ENCODE data around the gene PDE3A. TPM values are rescaled to one million over a fixed set of nuclear protein-coding genes. Genes with fewer than 3 reads are reported as not detected.

Gene PDE3A
- total and polyA plus RNA-seq, 7 donors = 6.6 to 90.0 (median 56.8) TPM

DNA sequence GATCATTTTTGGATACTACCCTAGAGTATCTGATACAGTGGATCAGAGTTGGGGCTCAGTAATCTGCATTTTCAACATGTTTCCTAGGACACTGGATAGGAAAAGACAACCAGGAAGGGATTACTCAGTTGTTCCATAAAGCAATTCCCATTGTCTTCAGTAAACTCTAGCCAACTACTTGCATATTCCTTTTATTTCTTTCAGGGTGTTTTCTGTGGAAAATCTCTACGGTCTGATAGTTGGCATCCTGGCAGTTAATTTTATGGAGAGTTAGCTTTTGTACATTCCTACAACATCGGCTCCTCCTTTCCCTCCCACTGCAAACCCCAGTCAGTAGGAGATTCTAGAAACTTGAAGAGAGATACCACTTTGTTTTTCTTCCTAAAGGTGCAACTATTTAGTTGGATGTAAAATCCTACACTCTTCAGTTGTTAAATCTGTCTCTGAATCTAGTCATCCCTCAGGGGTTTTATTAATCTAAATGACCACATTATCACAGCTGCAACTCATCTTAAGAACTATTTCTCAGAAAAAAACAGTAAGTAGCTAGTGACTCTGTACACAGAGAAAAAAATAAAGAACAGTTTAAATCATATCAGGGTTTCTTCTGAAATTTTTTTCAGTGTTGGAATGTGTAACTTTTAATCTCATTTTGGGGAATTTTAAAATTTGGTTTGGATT, 103.9 kb downstream of the PDE3A start:
- Histone ChIP-seq H3K9me3 (no peaks in the 10 kb centered on the region), H3K27me3 (no peaks in the 10 kb centered on the region), H3K27ac (peak overlapping the region; percentile 20 to 48 (median 31)), H3K36me3 (no peaks in the 10 kb centered on the region), H3K4me3 (no peak overlapping the region), H3K4me1 (peaks cover 0 to 58% (median 32%) of the 10 kb centered on the region in 4 donors)
- WGBS, 2 donors = 34 to 59% methylated on average over 2 of the region's 2 CpGs
- peak in 1 of 4 donors; percentile 20 for TF ChIP-seq POLR2AphosphoS5 (IDR thresholded peaks at IDR 0.05)
- TF ChIP-seq POLR2A (IDR thresholded peaks at IDR 0.05) = no peak
- TF ChIP-seq, protein P1, sequence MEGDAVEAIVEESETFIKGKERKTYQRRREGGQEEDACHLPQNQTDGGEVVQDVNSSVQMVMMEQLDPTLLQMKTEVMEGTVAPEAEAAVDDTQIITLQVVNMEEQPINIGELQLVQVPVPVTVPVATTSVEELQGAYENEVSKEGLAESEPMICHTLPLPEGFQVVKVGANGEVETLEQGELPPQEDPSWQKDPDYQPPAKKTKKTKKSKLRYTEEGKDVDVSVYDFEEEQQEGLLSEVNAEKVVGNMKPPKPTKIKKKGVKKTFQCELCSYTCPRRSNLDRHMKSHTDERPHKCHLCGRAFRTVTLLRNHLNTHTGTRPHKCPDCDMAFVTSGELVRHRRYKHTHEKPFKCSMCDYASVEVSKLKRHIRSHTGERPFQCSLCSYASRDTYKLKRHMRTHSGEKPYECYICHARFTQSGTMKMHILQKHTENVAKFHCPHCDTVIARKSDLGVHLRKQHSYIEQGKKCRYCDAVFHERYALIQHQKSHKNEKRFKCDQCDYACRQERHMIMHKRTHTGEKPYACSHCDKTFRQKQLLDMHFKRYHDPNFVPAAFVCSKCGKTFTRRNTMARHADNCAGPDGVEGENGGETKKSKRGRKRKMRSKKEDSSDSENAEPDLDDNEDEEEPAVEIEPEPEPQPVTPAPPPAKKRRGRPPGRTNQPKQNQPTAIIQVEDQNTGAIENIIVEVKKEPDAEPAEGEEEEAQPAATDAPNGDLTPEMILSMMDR (IDR thresholded peaks at IDR 0.05) = no peak
- TF ChIP-seq EP300 (IDR thresholded peaks at IDR 0.05) = no peak
- DNase-seq = no peak
- intact Hi-C loops (cut with DNase I) = no loop called here

DNA sequence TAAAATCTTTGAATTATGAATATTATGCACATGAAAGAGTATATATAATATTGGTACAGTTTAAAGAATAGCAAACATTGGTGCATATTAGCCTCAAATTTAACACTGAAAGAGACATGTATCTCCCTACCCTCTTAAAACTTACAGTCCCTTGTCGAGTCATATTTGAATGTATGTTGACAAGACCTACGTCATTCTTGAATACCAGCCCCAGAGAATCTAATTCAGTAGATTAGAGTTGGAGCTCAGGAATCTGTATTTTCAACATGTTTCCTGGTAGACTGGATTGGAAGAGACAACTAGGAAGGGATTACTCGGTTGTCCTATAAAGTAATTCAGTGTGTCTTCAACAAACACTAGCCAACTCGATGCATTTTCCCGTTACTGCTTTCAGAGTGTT, 104.8 kb downstream of the PDE3A start:
- Histone ChIP-seq H3K27me3 (no peaks in the 10 kb centered on the region), H3K9me3 (no peaks in the 10 kb centered on the region), H3K36me3 (no peaks in the 10 kb centered on the region), H3K4me3 (no peak overlapping the region), H3K27ac (peak overlapping the region in 2 of 4 donors; percentile 3 to 40), H3K4me1 (peaks cover 0 to 63% (median 34%) of the 10 kb centered on the region in 4 donors)
- WGBS, 2 donors = 91 to 93% methylated on average over 5 of the region's 5 CpGs
- no peak for DNase-seq
- intact Hi-C loops (cut with DNase I) = no loop called here
- TF ChIP-seq EP300 (IDR thresholded peaks at IDR 0.05) = no peak
- no peak for TF ChIP-seq POLR2AphosphoS5 (IDR thresholded peaks at IDR 0.05)
- TF ChIP-seq POLR2A (IDR thresholded peaks at IDR 0.05) = no peak
- TF ChIP-seq, protein P1 (IDR thresholded peaks at IDR 0.05) = no peak

DNA sequence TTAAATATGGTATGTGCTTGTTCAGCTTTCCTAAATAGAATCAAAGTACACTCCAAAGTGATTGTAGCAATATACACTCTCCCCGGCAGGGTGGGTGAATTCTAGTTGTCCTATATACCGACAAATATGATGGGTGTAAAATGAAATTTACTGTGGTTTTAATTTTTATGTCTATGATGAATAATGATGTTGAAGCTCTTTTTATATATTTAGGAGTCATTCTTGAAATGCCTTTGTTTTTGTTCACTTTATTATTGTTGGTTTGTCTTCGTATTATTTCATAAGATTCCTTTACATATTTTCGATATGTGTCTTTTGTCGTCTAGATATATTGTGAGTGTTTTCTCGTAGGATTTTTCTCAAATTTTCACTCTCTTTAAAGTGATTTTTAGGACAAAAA, 105.7 kb downstream of the PDE3A start:
- WGBS, 2 donors = 96 to 97% methylated on average over 6 of the region's 6 CpGs
- H3K4me1 ChIP-seq = peaks cover 0 to 62% (median 29%) of the 10 kb centered on the region in 4 donors
- H3K27ac ChIP-seq = peak overlapping the region in 2 of 4 donors; percentile 9 to 14

DNA sequence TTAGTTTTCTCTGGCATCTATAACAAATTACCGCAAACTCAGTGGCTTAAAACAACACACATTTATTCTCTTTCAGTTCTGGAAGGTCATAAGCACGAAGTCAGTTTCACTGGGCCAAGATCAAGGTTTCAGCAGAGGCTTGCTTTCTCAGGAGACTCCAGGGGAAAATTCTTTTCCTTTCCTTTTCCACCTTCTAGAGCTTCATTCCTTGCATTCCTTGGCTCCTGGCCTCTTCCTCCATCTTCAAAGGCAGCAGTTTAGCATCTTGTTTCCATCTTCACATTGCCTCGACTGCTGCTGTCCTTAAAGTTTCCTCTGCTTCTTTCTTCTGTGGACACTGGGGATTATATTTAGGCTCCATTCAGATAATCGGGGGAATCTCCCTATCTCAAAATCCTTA, 106.1 kb downstream of the PDE3A start:
- Histone ChIP-seq H3K4me1 (peaks cover 0 to 63% (median 26%) of the 10 kb centered on the region in 4 donors), H3K9me3 (no peaks in the 10 kb centered on the region), H3K36me3 (no peaks in the 10 kb centered on the region), H3K27ac (peak overlapping the region in 3 of 4 donors; percentile 9 to 50 (median 24)), H3K27me3 (no peaks in the 10 kb centered on the region), H3K4me3 (no peak overlapping the region)
- TF ChIP-seq POLR2A (IDR thresholded peaks at IDR 0.05) = no peak
- TF ChIP-seq EP300 (IDR thresholded peaks at IDR 0.05) = no peak
- no peak for TF ChIP-seq POLR2AphosphoS5 (IDR thresholded peaks at IDR 0.05)
- TF ChIP-seq, protein P1 (IDR thresholded peaks at IDR 0.05) = no peak
- WGBS, 2 donors = 87 to 93% methylated on average over 4 of the region's 4 CpGs
- DNase-seq = no peak
- intact Hi-C loops (cut with DNase I) = no loop called here

More for the DNA sequence above, 105.7 kb downstream of the PDE3A start:
- DNase-seq = no peak
- H3K27me3 ChIP-seq = no peaks in the 10 kb centered on the region
- TF ChIP-seq POLR2A (IDR thresholded peaks at IDR 0.05) = no peak
- TF ChIP-seq EP300 (IDR thresholded peaks at IDR 0.05) = no peak
- no peak for TF ChIP-seq POLR2AphosphoS5 (IDR thresholded peaks at IDR 0.05)
- TF ChIP-seq, protein P1 (IDR thresholded peaks at IDR 0.05) = no peak
- H3K4me3 ChIP-seq = no peak overlapping the region
- intact Hi-C loops (cut with DNase I) = no loop called here
- H3K36me3 ChIP-seq = no peaks in the 10 kb centered on the region
- H3K9me3 ChIP-seq = no peaks in the 10 kb centered on the region
